ENCODE results near the gene PHLDB3.

The PHLDB3 gene

DNA sequence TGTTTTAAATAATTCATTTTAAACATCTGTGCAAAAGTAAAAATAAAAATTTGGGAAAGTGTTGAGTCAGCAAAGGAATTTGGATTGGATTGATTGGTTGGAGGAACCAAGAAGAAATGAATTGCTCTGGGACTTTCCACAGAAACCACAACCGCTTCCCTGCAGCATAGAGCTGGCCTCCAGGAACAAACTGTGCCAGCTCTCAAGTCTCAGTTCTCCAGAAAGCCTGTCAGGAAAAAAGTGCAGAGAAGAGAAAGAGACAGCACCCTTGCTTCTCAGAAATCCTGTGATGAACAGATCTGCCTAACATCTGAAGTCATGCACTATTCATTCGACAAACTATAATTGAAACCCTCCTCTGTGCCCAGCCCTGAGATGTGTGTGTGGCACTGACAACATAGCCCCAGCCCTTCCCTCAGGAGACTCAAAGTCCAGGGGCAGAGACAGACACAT, 54.0 kb downstream of the PHLDB3 start:
- H4K5ac ChIP-seq (ENCODE audit: low read length) = no peak overlapping the region
- H3K4ac ChIP-seq (ENCODE audit: low read depth, low read length) = no peak overlapping the region
- no peak overlapping the region for H2BK120ac ChIP-seq (ENCODE audit: low read depth, low read length)
- H3K36me3 ChIP-seq (ENCODE audit: control insufficient read depth, insufficient read depth, low read length) = no peaks in the 10 kb centered on the region
- no peak overlapping the region for H3K4me3 ChIP-seq (ENCODE audit: low read length)
- no peak overlapping the region for H3K23ac ChIP-seq (ENCODE audit: low read length)
- no peak overlapping the region for H3K4me2 ChIP-seq (ENCODE audit: low read length)
- H3K18ac ChIP-seq (ENCODE audit: low read length) = no peak overlapping the region
- H3K79me1 ChIP-seq (ENCODE audit: low read length) = no peaks in the 10 kb centered on the region
- no peak overlapping the region for H2BK15ac ChIP-seq (replicated peaks; ENCODE audit: low read depth)
- no peak overlapping the region for H3K27ac ChIP-seq (ENCODE audit: low read depth, low read length)
- H3K56ac ChIP-seq (ENCODE audit: low read length) = no peak overlapping the region
- no CpG with 5 or more reads among the region's 2 CpGs for WGBS (ENCODE audit: extremely low coverage, insufficient coverage, low lambda C conversion rate)
- no peaks in the 10 kb centered on the region for H3K79me2 ChIP-seq (ENCODE audit: control insufficient read depth, insufficient read depth, low read length)
- no peaks in the 10 kb centered on the region for H3K27me3 ChIP-seq (ENCODE audit: insufficient read depth, low read length, poor library complexity)
- H2BK5ac ChIP-seq (ENCODE audit: low read length) = no peak overlapping the region
- no peaks in the 10 kb centered on the region for H3K4me1 ChIP-seq (ENCODE audit: control insufficient read depth, low read depth, low read length)
- no peak overlapping the region for H3K9ac ChIP-seq (ENCODE audit: low read length)
- H4K8ac ChIP-seq (ENCODE audit: low read depth, low read length) = no peak overlapping the region
- H2AK5ac ChIP-seq (ENCODE audit: low read length) = no peak overlapping the region
- DNase-seq = no peak

DNA sequence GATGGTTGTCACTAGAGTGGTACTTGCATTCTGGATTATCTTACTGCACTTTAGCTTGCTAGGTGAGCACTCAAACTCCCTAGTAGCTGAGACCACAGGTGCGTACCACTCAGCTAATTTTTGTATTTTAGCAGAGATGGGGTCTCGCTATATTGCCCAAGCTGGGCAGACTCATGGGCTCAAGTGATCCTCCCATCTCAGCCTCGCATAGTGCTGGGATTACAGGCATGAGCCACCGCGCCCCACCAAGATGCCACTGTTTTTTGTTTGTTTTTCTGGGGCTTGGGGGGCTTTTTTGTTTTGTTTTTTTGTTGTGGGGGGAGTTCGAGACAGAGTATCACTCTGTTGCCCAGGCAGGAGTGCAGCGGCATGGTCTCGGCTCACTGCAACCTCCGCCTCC, 56.9 kb downstream of the PHLDB3 start:
- no peak overlapping the region for H3K27ac ChIP-seq (ENCODE audit: low read depth, low read length)
- H4K8ac ChIP-seq (ENCODE audit: low read depth, low read length) = no peak overlapping the region
- no peak overlapping the region for H2BK5ac ChIP-seq (ENCODE audit: low read length)
- no peak overlapping the region for H3K4ac ChIP-seq (ENCODE audit: low read depth, low read length)
- H3K4me2 ChIP-seq (ENCODE audit: low read length) = no peak overlapping the region
- no peak overlapping the region for H3K56ac ChIP-seq (ENCODE audit: low read length)
- no peaks in the 10 kb centered on the region for H3K4me1 ChIP-seq (ENCODE audit: control insufficient read depth, low read depth, low read length)
- no CpG with 5 or more reads among the region's 9 CpGs for WGBS (ENCODE audit: extremely low coverage, insufficient coverage, low lambda C conversion rate)
- no peaks in the 10 kb centered on the region for H3K79me2 ChIP-seq (ENCODE audit: control insufficient read depth, insufficient read depth, low read length)
- no peak overlapping the region for H2AK5ac ChIP-seq (ENCODE audit: low read length)
- no peak overlapping the region for H2BK120ac ChIP-seq (ENCODE audit: low read depth, low read length)
- H3K27me3 ChIP-seq (ENCODE audit: insufficient read depth, low read length, poor library complexity) = no peaks in the 10 kb centered on the region
- no peak overlapping the region for H4K5ac ChIP-seq (ENCODE audit: low read length)
- no peaks in the 10 kb centered on the region for H3K79me1 ChIP-seq (ENCODE audit: low read length)
- H3K18ac ChIP-seq (ENCODE audit: low read length) = no peak overlapping the region
- no peak overlapping the region for H3K9ac ChIP-seq (ENCODE audit: low read length)
- no peak overlapping the region for H3K4me3 ChIP-seq (ENCODE audit: low read length)
- no peaks in the 10 kb centered on the region for H3K36me3 ChIP-seq (ENCODE audit: control insufficient read depth, insufficient read depth, low read length)
- H3K23ac ChIP-seq (ENCODE audit: low read length) = no peak overlapping the region
- H2BK15ac ChIP-seq (replicated peaks; ENCODE audit: low read depth) = no peak overlapping the region
- no peak for DNase-seq

DNA sequence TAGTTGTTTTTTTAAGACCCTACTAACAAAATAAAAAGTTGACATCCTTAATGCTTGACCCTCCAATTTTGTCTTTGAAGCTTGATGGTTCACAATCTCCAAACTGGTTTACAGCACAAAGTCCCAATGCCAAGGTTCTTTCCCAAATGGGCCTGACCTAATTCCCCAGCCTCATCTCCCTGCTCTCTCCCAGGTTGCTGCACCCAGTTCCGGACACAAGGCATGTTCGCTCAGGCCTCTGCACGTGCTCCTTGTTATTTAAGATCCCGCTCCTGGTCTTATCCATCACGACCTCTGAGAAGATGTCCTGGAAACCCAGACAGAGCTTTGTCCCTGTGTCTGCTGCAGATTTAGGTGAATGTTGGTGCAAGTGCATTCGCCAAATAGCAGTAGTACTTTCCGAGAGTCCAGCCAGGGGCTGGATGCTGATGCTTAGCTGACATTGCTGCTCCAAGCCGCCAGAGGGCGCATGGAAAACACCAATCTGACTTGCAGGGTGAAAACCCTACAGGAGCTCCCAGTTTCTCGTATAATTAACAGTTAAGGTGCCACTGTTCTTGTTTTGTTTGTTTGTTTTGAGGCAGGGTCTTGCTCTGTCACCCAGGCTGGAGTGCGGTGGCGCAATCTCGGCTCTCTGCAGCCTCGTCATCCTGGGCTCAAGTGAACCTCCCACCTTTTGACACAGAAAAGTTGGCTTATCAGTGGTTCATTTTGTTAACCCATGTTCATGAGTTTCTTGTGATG, 57.6 kb downstream of the PHLDB3 start:
- Histone ChIP-seq H3K27me3 (ENCODE audit: insufficient read depth, low read length, poor library complexity) (no peaks in the 10 kb centered on the region), H3K56ac (ENCODE audit: low read length) (no peak overlapping the region), H3K23ac (ENCODE audit: low read length) (no peak overlapping the region), H3K4me2 (ENCODE audit: low read length) (no peak overlapping the region), H2BK120ac (ENCODE audit: low read depth, low read length) (no peak overlapping the region), H2BK5ac (ENCODE audit: low read length) (no peak overlapping the region), H2AK5ac (ENCODE audit: low read length) (no peak overlapping the region), H3K4ac (ENCODE audit: low read depth, low read length) (no peak overlapping the region), H3K36me3 (ENCODE audit: control insufficient read depth, insufficient read depth, low read length) (no peaks in the 10 kb centered on the region), H3K4me1 (ENCODE audit: control insufficient read depth, low read depth, low read length) (no peaks in the 10 kb centered on the region), H3K27ac (ENCODE audit: low read depth, low read length) (no peak overlapping the region), H3K79me1 (ENCODE audit: low read length) (no peaks in the 10 kb centered on the region), H4K5ac (ENCODE audit: low read length) (no peak overlapping the region), H3K9ac (ENCODE audit: low read length) (no peak overlapping the region), H3K18ac (ENCODE audit: low read length) (no peak overlapping the region), H4K8ac (ENCODE audit: low read depth, low read length) (no peak overlapping the region), H2BK15ac (replicated peaks; ENCODE audit: low read depth) (no peak overlapping the region), H3K79me2 (ENCODE audit: control insufficient read depth, insufficient read depth, low read length) (no peaks in the 10 kb centered on the region), H3K4me3 (ENCODE audit: low read length) (no peak overlapping the region)
- no CpG with 5 or more reads among the region's 14 CpGs for WGBS (ENCODE audit: extremely low coverage, insufficient coverage, low lambda C conversion rate)
- DNase-seq = peak; percentile 80

DNA sequence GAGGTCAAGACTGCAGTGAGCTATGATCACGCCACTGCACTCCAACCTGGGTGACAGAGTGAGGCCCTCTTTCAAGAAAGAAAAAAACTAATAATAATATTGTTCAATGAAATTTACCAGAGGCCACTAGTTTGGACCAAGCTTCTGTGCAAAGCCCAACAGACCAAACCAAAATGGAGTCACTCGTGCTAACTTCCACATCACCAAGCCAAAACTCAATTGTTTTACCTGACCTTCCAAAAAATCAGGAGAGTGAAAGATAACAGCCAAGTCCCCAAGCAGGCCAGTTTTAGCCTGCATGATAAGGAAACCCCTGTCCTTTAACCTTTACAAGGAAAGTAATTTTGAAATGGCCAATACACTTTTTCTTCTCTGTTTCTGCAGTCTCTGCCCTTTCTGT, 59.1 kb downstream of the PHLDB3 start:
- Histone ChIP-seq H4K5ac (ENCODE audit: low read length) (no peak overlapping the region), H2BK120ac (ENCODE audit: low read depth, low read length) (no peak overlapping the region), H3K4me1 (ENCODE audit: control insufficient read depth, low read depth, low read length) (no peaks in the 10 kb centered on the region), H3K36me3 (ENCODE audit: control insufficient read depth, insufficient read depth, low read length) (no peaks in the 10 kb centered on the region), H3K4me2 (ENCODE audit: low read length) (no peak overlapping the region), H3K79me1 (ENCODE audit: low read length) (no peaks in the 10 kb centered on the region), H3K79me2 (ENCODE audit: control insufficient read depth, insufficient read depth, low read length) (no peaks in the 10 kb centered on the region), H3K18ac (ENCODE audit: low read length) (no peak overlapping the region), H2AK5ac (ENCODE audit: low read length) (no peak overlapping the region), H2BK15ac (replicated peaks; ENCODE audit: low read depth) (no peak overlapping the region), H2BK5ac (ENCODE audit: low read length) (no peak overlapping the region), H3K4ac (ENCODE audit: low read depth, low read length) (no peak overlapping the region), H3K9ac (ENCODE audit: low read length) (no peak overlapping the region), H3K56ac (ENCODE audit: low read length) (no peak overlapping the region), H3K27ac (ENCODE audit: low read depth, low read length) (no peak overlapping the region), H3K4me3 (ENCODE audit: low read length) (no peak overlapping the region), H3K27me3 (ENCODE audit: insufficient read depth, low read length, poor library complexity) (no peaks in the 10 kb centered on the region), H3K23ac (ENCODE audit: low read length) (no peak overlapping the region), H4K8ac (ENCODE audit: low read depth, low read length) (no peak overlapping the region)
- no peak for DNase-seq
- WGBS (ENCODE audit: extremely low coverage, insufficient coverage, low lambda C conversion rate) = no CpG with 5 or more reads among the region's 2 CpGs

DNA sequence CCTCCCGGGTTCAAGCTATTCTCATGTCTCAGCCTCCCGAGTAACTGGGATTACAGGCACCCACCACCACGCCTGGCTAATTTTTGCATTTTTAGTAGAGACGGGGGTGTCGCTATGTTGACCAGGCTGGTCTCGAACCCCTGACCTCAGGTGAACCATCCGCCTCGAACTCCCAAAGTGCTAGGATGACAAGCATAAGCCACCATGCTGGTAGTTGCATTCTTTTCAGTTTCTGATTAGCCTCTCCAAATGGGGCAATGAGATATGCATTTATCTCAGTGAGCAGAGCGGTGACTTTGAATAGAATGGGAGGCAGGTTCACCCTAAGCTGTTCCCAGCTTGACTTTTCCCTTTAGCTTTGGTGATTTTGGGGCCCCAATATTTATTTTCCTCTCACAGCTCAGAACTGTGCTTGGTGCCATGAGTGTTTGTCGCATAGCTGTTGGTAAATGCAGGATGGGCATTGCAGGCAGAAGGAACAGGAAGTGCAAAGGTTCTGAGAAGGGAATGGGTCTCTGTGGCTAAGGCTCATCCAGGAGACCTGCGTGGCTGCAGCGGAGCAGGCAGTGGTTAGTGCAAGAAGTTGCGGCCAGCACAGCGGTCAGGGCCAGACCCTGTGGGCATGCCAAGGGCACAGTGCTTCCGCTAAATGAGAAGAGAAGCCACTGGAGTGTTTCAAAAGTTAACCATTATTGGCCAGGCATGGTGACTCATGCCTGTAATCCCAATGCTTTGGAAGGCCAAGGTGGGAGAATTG, 59.8 kb downstream of the PHLDB3 start:
- Histone ChIP-seq H3K27ac (ENCODE audit: low read depth, low read length) (no peak overlapping the region), H2BK15ac (replicated peaks; ENCODE audit: low read depth) (no peak overlapping the region), H2AK5ac (ENCODE audit: low read length) (no peak overlapping the region), H3K23ac (ENCODE audit: low read length) (peak overlapping the region; percentile 66), H2BK5ac (ENCODE audit: low read length) (no peak overlapping the region), H3K79me1 (ENCODE audit: low read length) (no peaks in the 10 kb centered on the region), H3K4me2 (ENCODE audit: low read length) (no peak overlapping the region), H3K27me3 (ENCODE audit: insufficient read depth, low read length, poor library complexity) (no peaks in the 10 kb centered on the region), H3K4me3 (ENCODE audit: low read length) (no peak overlapping the region), H3K18ac (ENCODE audit: low read length) (no peak overlapping the region), H3K79me2 (ENCODE audit: control insufficient read depth, insufficient read depth, low read length) (no peaks in the 10 kb centered on the region), H3K4ac (ENCODE audit: low read depth, low read length) (no peak overlapping the region), H4K8ac (ENCODE audit: low read depth, low read length) (no peak overlapping the region), H2BK120ac (ENCODE audit: low read depth, low read length) (no peak overlapping the region), H3K9ac (ENCODE audit: low read length) (no peak overlapping the region), H3K4me1 (ENCODE audit: control insufficient read depth, low read depth, low read length) (no peaks in the 10 kb centered on the region), H3K36me3 (ENCODE audit: control insufficient read depth, insufficient read depth, low read length) (no peaks in the 10 kb centered on the region), H3K56ac (ENCODE audit: low read length) (peak overlapping the region; percentile 42), H4K5ac (ENCODE audit: low read length) (no peak overlapping the region)
- DNase-seq = no peak
- WGBS (ENCODE audit: extremely low coverage, insufficient coverage, low lambda C conversion rate) = no CpG with 5 or more reads among the region's 15 CpGs

Measured in mesendoderm (in vitro differentiated cells).